DOHH2 (cell line): ENCODE measurements around the gene SAMD4A.

Experiments
- H3F3A ChIP-seq: fragments of 200-600 bp; sonication (generic), shearing (Covaris generic); 2 replicates; pipeline ENCODE4 v1.6.0; 2016; ENCODE audit warnings: antibody characterized with exemption, mild to moderate bottlenecking; ENCODE audit not compliant: control insufficient read depth, insufficient read depth
- H3K27ac ChIP-seq: fragments of 200-600 bp; sonication (generic); 2 replicates; pipeline ENCODE4 v1.5.1; 2014; ENCODE audit warnings: low read depth, mild to moderate bottlenecking, low read length, moderate library complexity
- H3K27me3 ChIP-seq: fragments of 200-600 bp; sonication (generic); 2 replicates; pipeline ENCODE4 v1.6.1; 2014; ENCODE audit warnings: mild to moderate bottlenecking, low read length, mixed read lengths; ENCODE audit not compliant: control insufficient read depth
- H3K36me3 ChIP-seq: fragments of 200-600 bp; sonication (generic); 2 replicates; pipeline ENCODE4 v1.6.1; 2014; ENCODE audit warnings: mild to moderate bottlenecking, low read length, moderate library complexity, mixed read lengths; ENCODE audit not compliant: control insufficient read depth
- H3K4me1 ChIP-seq: fragments of 200-600 bp; sonication (generic); 2 replicates; pipeline ENCODE4 v1.6.1; 2014; ENCODE audit warnings: mild to moderate bottlenecking, low read length, mixed read lengths; ENCODE audit not compliant: control insufficient read depth
- H3K4me2 ChIP-seq: fragments of 200-600 bp; sonication (generic); 2 replicates; pipeline ENCODE4 v1.6.0; 2014; ENCODE audit warnings: mild to moderate bottlenecking, low read length, moderate library complexity
- H3K4me3 ChIP-seq: fragments of 200-600 bp; sonication (generic); 2 replicates; pipeline ENCODE4 v1.5.1; 2014; ENCODE audit warnings: mild to moderate bottlenecking, low read length, mixed read lengths
- H3K79me2 ChIP-seq: fragments of 200-600 bp; sonication (generic); 2 replicates; pipeline ENCODE4 v1.6.1; 2014; ENCODE audit warnings: mild to moderate bottlenecking, low read length, mixed read lengths; ENCODE audit not compliant: control insufficient read depth
- H3K9me2 ChIP-seq: fragments of 200-600 bp; sonication (generic); replicated peaks from 2 replicates; pipeline ENCODE4 v1.6.1; 2014; ENCODE audit warnings: mild to moderate bottlenecking, low read length, mixed read lengths; ENCODE audit not compliant: control insufficient read depth
- H3K9me3 ChIP-seq: fragments of 200-600 bp; sonication (generic); 2 replicates; pipeline ENCODE4 v1.6.1; 2014; ENCODE audit warnings: antibody characterized with exemption, low read length, mixed read lengths; ENCODE audit not compliant: control insufficient read depth, insufficient read depth
- H4K20me1 ChIP-seq: fragments of 200-600 bp; sonication (generic); 2 replicates; pipeline ENCODE4 v1.6.0; 2014; ENCODE audit warnings: low read depth, mild to moderate bottlenecking, antibody characterized with exemption, low read length, moderate library complexity; ENCODE audit not compliant: control insufficient read depth, insufficient read depth
- EZH2phosphoT487 ChIP-seq: fragments of 200-600 bp; sonication (generic); IDR thresholded peaks from 2 replicates; pipeline ENCODE4 v1.6.1; 2017; ENCODE audit warnings: borderline replicate concordance, mild to moderate bottlenecking, antibody characterized with exemption, low read length, moderate library complexity, mixed read lengths
- TF ChIP-seq, protein P1 (sequence below): fragments of 200-600 bp; sonication (generic); IDR thresholded peaks from one replicate; pipeline ENCODE4 v1.5.1; 2014; ENCODE audit warnings: antibody characterized with exemption, mild to moderate bottlenecking, low read depth, low read length; ENCODE audit not compliant: poor library complexity, severe bottlenecking

Gene SAMD4A

DNA sequence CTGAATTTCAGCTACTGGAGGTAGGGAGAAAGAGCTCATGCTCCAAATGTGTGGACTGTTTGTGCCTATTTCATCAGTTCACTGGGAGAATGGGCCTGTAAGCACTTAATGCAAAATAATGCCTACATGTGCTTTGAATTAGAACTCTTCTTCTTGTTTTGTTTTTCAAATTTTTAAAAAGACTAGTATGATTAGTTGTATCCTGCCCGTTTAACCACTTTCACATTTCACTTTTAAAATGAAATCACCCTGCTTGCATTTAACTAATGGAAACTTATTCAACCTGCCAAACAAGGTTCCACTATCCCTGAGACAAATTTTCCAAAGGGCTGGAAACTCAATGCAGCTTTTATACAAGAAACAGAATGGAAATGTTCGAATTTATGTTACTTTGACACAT lies 79.7 kb downstream of the SAMD4A start:
- peaks cover 32% of the 10 kb centered on the region; the same call in 1 of the 2 replicates for H3K27me3 ChIP-seq
- no peaks in the 10 kb centered on the region for H3K9me2 ChIP-seq
- H3K36me3 ChIP-seq = no peaks in the 10 kb centered on the region
- TF ChIP-seq EZH2phosphoT487 = no peak
- TF ChIP-seq, protein P1, sequence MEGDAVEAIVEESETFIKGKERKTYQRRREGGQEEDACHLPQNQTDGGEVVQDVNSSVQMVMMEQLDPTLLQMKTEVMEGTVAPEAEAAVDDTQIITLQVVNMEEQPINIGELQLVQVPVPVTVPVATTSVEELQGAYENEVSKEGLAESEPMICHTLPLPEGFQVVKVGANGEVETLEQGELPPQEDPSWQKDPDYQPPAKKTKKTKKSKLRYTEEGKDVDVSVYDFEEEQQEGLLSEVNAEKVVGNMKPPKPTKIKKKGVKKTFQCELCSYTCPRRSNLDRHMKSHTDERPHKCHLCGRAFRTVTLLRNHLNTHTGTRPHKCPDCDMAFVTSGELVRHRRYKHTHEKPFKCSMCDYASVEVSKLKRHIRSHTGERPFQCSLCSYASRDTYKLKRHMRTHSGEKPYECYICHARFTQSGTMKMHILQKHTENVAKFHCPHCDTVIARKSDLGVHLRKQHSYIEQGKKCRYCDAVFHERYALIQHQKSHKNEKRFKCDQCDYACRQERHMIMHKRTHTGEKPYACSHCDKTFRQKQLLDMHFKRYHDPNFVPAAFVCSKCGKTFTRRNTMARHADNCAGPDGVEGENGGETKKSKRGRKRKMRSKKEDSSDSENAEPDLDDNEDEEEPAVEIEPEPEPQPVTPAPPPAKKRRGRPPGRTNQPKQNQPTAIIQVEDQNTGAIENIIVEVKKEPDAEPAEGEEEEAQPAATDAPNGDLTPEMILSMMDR = no peak
- H3K4me1 ChIP-seq = no peaks in the 10 kb centered on the region
- no peaks in the 10 kb centered on the region for H4K20me1 ChIP-seq
- no peak overlapping the region for H3K27ac ChIP-seq
- no peaks in the 10 kb centered on the region for H3F3A ChIP-seq
- no peaks in the 10 kb centered on the region for H3K79me2 ChIP-seq
- no peaks in the 10 kb centered on the region for H3K9me3 ChIP-seq
- H3K4me2 ChIP-seq = no peak overlapping the region
- no peak overlapping the region for H3K4me3 ChIP-seq

DNA sequence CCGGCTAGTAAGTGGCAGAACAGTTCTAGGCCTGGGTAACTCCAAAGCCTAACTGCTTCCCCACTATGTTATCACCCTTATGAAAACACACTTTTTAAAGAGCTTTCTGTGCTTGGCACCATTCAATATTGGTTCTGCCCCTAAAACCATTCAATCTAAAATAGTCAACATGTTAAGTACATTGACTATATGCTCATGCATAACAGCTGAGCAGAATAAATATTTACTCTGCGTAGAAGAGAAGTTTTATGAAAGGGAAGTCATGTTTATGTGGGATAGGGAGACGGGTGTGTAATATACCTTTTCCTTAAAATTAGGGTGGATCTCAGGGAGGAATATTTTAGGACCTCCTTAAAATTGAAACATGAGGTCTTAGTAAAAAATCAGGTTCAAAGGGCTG lies 80.5 kb downstream of the SAMD4A start:
- Histone ChIP-seq H3K4me1 (no peaks in the 10 kb centered on the region), H3K36me3 (no peaks in the 10 kb centered on the region), H3K9me2 (no peaks in the 10 kb centered on the region), H3F3A (no peaks in the 10 kb centered on the region), H3K4me2 (no peak overlapping the region), H4K20me1 (no peaks in the 10 kb centered on the region), H3K27me3 (peaks cover 35% of the 10 kb centered on the region), H3K9me3 (no peaks in the 10 kb centered on the region), H3K79me2 (no peaks in the 10 kb centered on the region), H3K27ac (no peak overlapping the region), H3K4me3 (no peak overlapping the region)
- TF ChIP-seq, protein P1 = no peak
- TF ChIP-seq EZH2phosphoT487 = no peak

DNA sequence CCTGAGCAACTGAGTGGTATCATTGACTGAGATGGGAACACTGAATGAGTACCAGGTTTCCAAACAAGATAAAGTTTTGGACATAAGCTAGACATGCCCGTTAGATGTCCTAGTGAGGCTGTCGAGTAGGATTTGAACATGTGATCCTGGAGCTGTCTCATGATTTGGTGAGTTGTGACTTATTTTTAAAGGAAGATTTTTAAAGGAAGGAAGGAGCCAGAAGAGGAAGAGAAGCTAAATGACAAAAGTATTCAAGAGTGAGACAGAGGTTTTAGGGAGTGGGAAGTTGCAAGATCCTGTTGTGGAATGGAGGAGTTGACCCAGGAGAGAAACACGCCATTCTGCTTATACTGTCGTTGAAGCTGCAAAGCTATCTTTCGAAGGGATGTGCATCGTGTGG lies 82.1 kb downstream of the SAMD4A start:
- Histone ChIP-seq H3K9me3 (no peaks in the 10 kb centered on the region), H3K27me3 (peaks cover 26% of the 10 kb centered on the region), H4K20me1 (no peaks in the 10 kb centered on the region), H3K4me1 (no peaks in the 10 kb centered on the region), H3K9me2 (no peaks in the 10 kb centered on the region), H3K79me2 (no peaks in the 10 kb centered on the region), H3K27ac (no peak overlapping the region), H3K4me3 (no peak overlapping the region), H3K4me2 (no peak overlapping the region), H3K36me3 (no peaks in the 10 kb centered on the region), H3F3A (no peaks in the 10 kb centered on the region)
- no peak for TF ChIP-seq EZH2phosphoT487
- TF ChIP-seq, protein P1 = no peak
